ENCODE results near the gene PKP4.

GRCh38 chr2:158624961-158625360 lies 168.2 kb downstream of the PKP4 start:
- no peak for TF ChIP-seq FOXM1 (IDR thresholded peaks at IDR 0.05; ENCODE audit: borderline replicate concordance)
- TF ChIP-seq BHLHE40 (IDR thresholded peaks at IDR 0.05; ENCODE audit: borderline replicate concordance), result no peak
- no peak for TF ChIP-seq CTBP1 (IDR thresholded peaks at IDR 0.05; ENCODE audit: borderline replicate concordance)
- TF ChIP-seq TARDBP (IDR thresholded peaks at IDR 0.05), result no peak
- no peak for TF ChIP-seq HDGF (IDR thresholded peaks at IDR 0.05; ENCODE audit: borderline replicate concordance)
- no peak for TF ChIP-seq L3MBTL2 (conservative IDR thresholded peaks at IDR 0.05)
- no peak for TF ChIP-seq FOXA1 (IDR thresholded peaks at IDR 0.05)
- no peak for TF ChIP-seq ELF4 (IDR thresholded peaks at IDR 0.05)
- no peak for TF ChIP-seq SP1 (IDR thresholded peaks at IDR 0.05)
- TF ChIP-seq ARNT (IDR thresholded peaks at IDR 0.05), result no peak
